ENCODE results near the gene MID1. TPM values are rescaled to one million over a fixed set of nuclear protein-coding genes. Genes with fewer than 3 reads are reported as not detected.
A peak's percentile ranks its signal among the peaks of the same experiment; 100 is the strongest.

MID1 gene
- total and polyA plus RNA-seq, 2 donors from 2014 or later, result 5.3 to 54.1 TPM

- FAIRE-seq, result no peak
- TF ChIP-seq CTCF (IDR thresholded peaks at IDR 0.05; ENCODE audit: borderline replicate concordance, extremely low read depth, insufficient read depth), result no peak
Measured at GRCh38 chrX:10513974-10514373, 106.4 kb downstream of the MID1 start.

DNA sequence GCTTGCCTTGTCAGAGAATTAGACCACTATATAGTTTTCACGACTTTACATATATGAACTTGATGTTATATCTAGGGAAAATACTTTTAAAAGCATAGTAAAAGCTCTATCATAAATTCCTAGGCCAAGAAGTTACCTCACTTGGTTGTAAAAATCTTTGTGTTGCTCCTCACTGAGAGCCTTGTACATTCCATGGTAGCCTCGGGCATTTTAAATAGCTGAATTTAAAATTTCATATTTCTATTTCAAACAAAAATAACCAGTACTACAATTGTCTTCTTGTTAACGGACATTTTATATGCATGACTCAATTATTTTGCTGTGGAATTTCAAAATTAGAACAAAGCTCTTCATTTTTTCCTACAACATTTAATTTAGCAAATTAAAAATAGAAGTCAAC lies 107.6 kb downstream of the MID1 start:
- peaks cover 0 to 10% (median 4%) of the 10 kb centered on the region in 3 donors for H3K4me1 ChIP-seq (ENCODE audit: control insufficient read depth in 2 of 3, insufficient read depth in 2 of 3, low read depth in 1 of 3, low read length in 3 of 3)
- H3K4me3 ChIP-seq (ENCODE audit: low read length in 3 of 3), result no peak overlapping the region
- no peaks in the 10 kb centered on the region for H3K36me3 ChIP-seq (ENCODE audit: control insufficient read depth in 2 of 3, insufficient read depth in 3 of 3, low read length in 3 of 3)
- no peaks in the 10 kb centered on the region for H3K9me3 ChIP-seq (ENCODE audit: control insufficient read depth in 2 of 3, insufficient read depth in 1 of 3, low read length in 3 of 3)
- intact Hi-C loops (cut with DNase I), result no loop called here
- H3K27ac ChIP-seq (ENCODE audit: low read depth in 2 of 2, low read length in 2 of 2), result no peak overlapping the region
- no peak overlapping the region for H3K9ac ChIP-seq (ENCODE audit: low read length in 3 of 3)
- DNase-seq (no peak), FAIRE-seq (no peak)
- no peaks in the 10 kb centered on the region for H3K27me3 ChIP-seq (ENCODE audit: control insufficient read depth, insufficient read depth, low read length)
- no peak for TF ChIP-seq CTCF (IDR thresholded peaks at IDR 0.05; ENCODE audit: borderline replicate concordance, extremely low read depth, insufficient read depth)

More at GRCh38 chrX:10513974-10514373, 106.4 kb downstream of the MID1 start:
- Histone ChIP-seq H3K4me3 (ENCODE audit: low read length in 3 of 3) (no peak overlapping the region), H3K27ac (ENCODE audit: low read depth in 2 of 2, low read length in 2 of 2) (no peak overlapping the region), H3K36me3 (ENCODE audit: control insufficient read depth in 2 of 3, insufficient read depth in 3 of 3, low read length in 3 of 3) (no peaks in the 10 kb centered on the region), H3K27me3 (ENCODE audit: control insufficient read depth, insufficient read depth, low read length) (no peaks in the 10 kb centered on the region), H3K9me3 (ENCODE audit: control insufficient read depth in 2 of 3, insufficient read depth in 1 of 3, low read length in 3 of 3) (no peaks in the 10 kb centered on the region), H3K4me1 (ENCODE audit: control insufficient read depth in 2 of 3, insufficient read depth in 2 of 3, low read depth in 1 of 3, low read length in 3 of 3) (peaks cover 0 to 11% (median 4%) of the 10 kb centered on the region in 3 donors), H3K9ac (ENCODE audit: low read length in 3 of 3) (no peak overlapping the region)
- DNase-seq, result no peak
- intact Hi-C loops (cut with DNase I), result no loop called here

DNA sequence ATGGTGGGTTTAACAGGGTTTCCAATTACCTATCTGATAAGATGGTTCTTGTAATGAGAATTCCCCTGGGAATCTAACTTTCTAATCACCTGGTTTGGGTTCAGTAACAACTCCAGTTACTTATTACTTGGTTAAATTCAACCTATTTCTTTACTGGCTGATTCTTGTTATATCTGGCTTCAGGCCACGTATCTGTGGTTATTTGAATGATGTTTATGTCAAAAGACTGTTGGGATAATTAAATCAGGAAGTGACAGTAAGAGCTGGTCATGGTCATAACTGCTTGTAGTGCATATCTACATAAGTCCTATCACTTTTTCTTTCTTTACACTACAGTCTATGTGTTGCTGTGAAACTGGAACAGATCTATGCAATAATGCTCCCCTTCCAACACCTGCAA lies 108.1 kb downstream of the MID1 start:
- H3K27me3 ChIP-seq (ENCODE audit: control insufficient read depth, insufficient read depth, low read length), result no peaks in the 10 kb centered on the region
- H3K27ac ChIP-seq (ENCODE audit: low read depth in 2 of 2, low read length in 2 of 2), result peak overlapping the region in 1 of 2 donors; percentile 28
- H3K36me3 ChIP-seq (ENCODE audit: control insufficient read depth in 2 of 3, insufficient read depth in 3 of 3, low read length in 3 of 3), result no peaks in the 10 kb centered on the region
- H3K4me1 ChIP-seq (ENCODE audit: control insufficient read depth in 2 of 3, insufficient read depth in 2 of 3, low read depth in 1 of 3, low read length in 3 of 3), result peaks cover 0 to 6% (median 3%) of the 10 kb centered on the region in 3 donors
- TF ChIP-seq CTCF (IDR thresholded peaks at IDR 0.05; ENCODE audit: borderline replicate concordance, extremely low read depth, insufficient read depth), result no peak
- H3K9ac ChIP-seq (ENCODE audit: low read length in 3 of 3), result no peak overlapping the region
- intact Hi-C loops (cut with DNase I), result no loop called here
- DNase-seq, result peak in 1 of 5 donors; percentile 12
- H3K4me3 ChIP-seq (ENCODE audit: low read length in 3 of 3), result no peak overlapping the region
- no peak for FAIRE-seq
- H3K9me3 ChIP-seq (ENCODE audit: control insufficient read depth in 2 of 3, insufficient read depth in 1 of 3, low read length in 3 of 3), result no peaks in the 10 kb centered on the region

GRCh38 chrX:10509397-10509796 lies 111.0 kb downstream of the MID1 start:
- intact Hi-C loops (cut with DNase I), result no loop called here
- H3K9ac ChIP-seq (ENCODE audit: low read length in 3 of 3), result no peak overlapping the region
- no peaks in the 10 kb centered on the region for H3K36me3 ChIP-seq (ENCODE audit: control insufficient read depth in 2 of 3, insufficient read depth in 3 of 3, low read length in 3 of 3)
- no peak overlapping the region for H3K27ac ChIP-seq (ENCODE audit: low read depth in 2 of 2, low read length in 2 of 2)
- peaks cover 0 to 5% (median 0%) of the 10 kb centered on the region in 3 donors for H3K4me1 ChIP-seq (ENCODE audit: control insufficient read depth in 2 of 3, insufficient read depth in 2 of 3, low read depth in 1 of 3, low read length in 3 of 3)
- no peaks in the 10 kb centered on the region for H3K27me3 ChIP-seq (ENCODE audit: control insufficient read depth, insufficient read depth, low read length)
- DNase-seq (no peak), FAIRE-seq (no peak)
- TF ChIP-seq CTCF (IDR thresholded peaks at IDR 0.05; ENCODE audit: borderline replicate concordance, extremely low read depth, insufficient read depth), result no peak
- no peak overlapping the region for H3K4me3 ChIP-seq (ENCODE audit: low read length in 3 of 3)
- no peaks in the 10 kb centered on the region for H3K9me3 ChIP-seq (ENCODE audit: control insufficient read depth in 2 of 3, insufficient read depth in 1 of 3, low read length in 3 of 3)
